Measurements from ENCODE around the gene CACFD1. TPM values are rescaled to one million over a fixed set of nuclear protein-coding genes. Genes with fewer than 3 reads are reported as not detected.

The CACFD1 gene
- total and polyA plus RNA-seq, 2 donors (not counting 3 experiments of a cell fraction or from before 2014, with no cell fraction given) = 9.7 to 11.5 TPM

DNA sequence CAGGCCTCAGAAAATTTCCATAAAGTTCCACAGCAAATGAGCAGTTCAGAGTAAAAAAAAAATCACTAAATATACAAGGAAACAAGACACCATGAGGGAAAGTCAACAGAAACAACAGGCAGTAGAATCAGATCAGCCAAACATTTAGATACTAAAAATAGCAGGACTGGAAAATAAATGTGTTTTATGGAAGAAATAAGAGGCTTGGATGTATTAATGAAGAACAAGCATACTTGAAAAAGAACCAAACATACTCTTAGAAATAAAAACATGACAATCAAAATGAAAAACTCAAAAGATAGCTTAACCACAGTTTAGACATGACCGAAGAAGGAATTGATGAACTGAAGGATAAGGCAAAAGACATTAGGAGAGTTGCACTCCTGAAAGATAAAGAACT is 42.3 kb downstream of the CACFD1 start:
- TF ChIP-seq FOS (IDR thresholded peaks at IDR 0.05; ENCODE audit: borderline replicate concordance, insufficient read depth, low read length) (no peak), MYC (IDR thresholded peaks at IDR 0.05; ENCODE audit: low read depth, low read length) (no peak), POLR2A (IDR thresholded peaks at IDR 0.05; ENCODE audit: low read depth, low read length) (no peak), GATA2 (IDR thresholded peaks at IDR 0.05; ENCODE audit: insufficient read depth, insufficient read length, low read depth, low read length) (no peak), JUN (IDR thresholded peaks at IDR 0.05; ENCODE audit: borderline replicate concordance, insufficient read depth, insufficient read length, low read depth) (no peak), EZH2 (IDR thresholded peaks at IDR 0.05; ENCODE audit: borderline replicate concordance, low read depth, low read length, severe bottlenecking) (no peak), POLR2AphosphoS5 (IDR thresholded peaks at IDR 0.05; ENCODE audit: insufficient read depth, low read depth, low read length) (no peak)
- TF ChIP-seq, protein P1, sequence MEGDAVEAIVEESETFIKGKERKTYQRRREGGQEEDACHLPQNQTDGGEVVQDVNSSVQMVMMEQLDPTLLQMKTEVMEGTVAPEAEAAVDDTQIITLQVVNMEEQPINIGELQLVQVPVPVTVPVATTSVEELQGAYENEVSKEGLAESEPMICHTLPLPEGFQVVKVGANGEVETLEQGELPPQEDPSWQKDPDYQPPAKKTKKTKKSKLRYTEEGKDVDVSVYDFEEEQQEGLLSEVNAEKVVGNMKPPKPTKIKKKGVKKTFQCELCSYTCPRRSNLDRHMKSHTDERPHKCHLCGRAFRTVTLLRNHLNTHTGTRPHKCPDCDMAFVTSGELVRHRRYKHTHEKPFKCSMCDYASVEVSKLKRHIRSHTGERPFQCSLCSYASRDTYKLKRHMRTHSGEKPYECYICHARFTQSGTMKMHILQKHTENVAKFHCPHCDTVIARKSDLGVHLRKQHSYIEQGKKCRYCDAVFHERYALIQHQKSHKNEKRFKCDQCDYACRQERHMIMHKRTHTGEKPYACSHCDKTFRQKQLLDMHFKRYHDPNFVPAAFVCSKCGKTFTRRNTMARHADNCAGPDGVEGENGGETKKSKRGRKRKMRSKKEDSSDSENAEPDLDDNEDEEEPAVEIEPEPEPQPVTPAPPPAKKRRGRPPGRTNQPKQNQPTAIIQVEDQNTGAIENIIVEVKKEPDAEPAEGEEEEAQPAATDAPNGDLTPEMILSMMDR (IDR thresholded peaks at IDR 0.05; ENCODE audit: extremely low read depth in 1 of 2, insufficient read depth in 1 of 2, low read depth in 1 of 2, low read length in 2 of 2) = no peak
- TF ChIP-seq, protein P2, sequence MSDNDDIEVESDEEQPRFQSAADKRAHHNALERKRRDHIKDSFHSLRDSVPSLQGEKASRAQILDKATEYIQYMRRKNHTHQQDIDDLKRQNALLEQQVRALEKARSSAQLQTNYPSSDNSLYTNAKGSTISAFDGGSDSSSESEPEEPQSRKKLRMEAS (IDR thresholded peaks at IDR 0.05; ENCODE audit: insufficient read depth, insufficient read length) = no peak

More for the DNA sequence above, 42.3 kb downstream of the CACFD1 start:
- no TSS peak for BruUV-seq (replicated peaks)
- Histone ChIP-seq H4K20me1 (replicated peaks; ENCODE audit: control insufficient read depth, extremely low read depth, insufficient read depth, low read length) (no peaks in the 10 kb centered on the region), H3K9me1 (replicated peaks; ENCODE audit: control insufficient read depth, extremely low read depth, insufficient read depth, low read length) (no peaks in the 10 kb centered on the region), H3K27ac (ENCODE audit: insufficient read depth, low read depth, low read length) (no peak overlapping the region), H3K27me3 (ENCODE audit: control insufficient read depth in 2 of 2, insufficient read depth in 2 of 2, low read length in 2 of 2) (no peaks in the 10 kb centered on the region), H3K9me3 (replicated peaks; ENCODE audit: control insufficient read depth, insufficient read depth, low read length) (no peaks in the 10 kb centered on the region), H2AFZ (ENCODE audit: low read depth, low read length) (no peak overlapping the region), H3K4me3 (replicated peaks in 1 of 3; ENCODE audit: insufficient read depth in 1 of 3, low read depth in 1 of 3, low read length in 3 of 3) (no peak overlapping the region), H3K9ac (replicated peaks; ENCODE audit: extremely low read depth, insufficient read depth, low read length) (no peak overlapping the region), H3K36me3 (ENCODE audit: control insufficient read depth in 2 of 2, extremely low read depth in 1 of 2, insufficient read depth in 2 of 2, low read length in 2 of 2) (no peaks in the 10 kb centered on the region), H3K4me1 (ENCODE audit: control insufficient read depth, extremely low read depth, insufficient read depth, low read length) (no peaks in the 10 kb centered on the region), H3K79me2 (ENCODE audit: control insufficient read depth, insufficient read depth, low read length) (no peaks in the 10 kb centered on the region), H3K4me2 (ENCODE audit: insufficient read depth, low read length) (no peak overlapping the region)
- no peak for DNase-seq (ENCODE audit: low read depth, low spot score)
- intact Hi-C loops (cut with micrococcal nuclease) (no loop called here), dilution Hi-C loops (cut with MboI; ENCODE audit: extremely low pct_ligation_motif_present, low sequenced_read_pairs) (no loop called here)
- no peak for FAIRE-seq
- CTCF ChIA-PET = no interaction called here
- POLR2A ChIA-PET = no interaction called here

All from endothelial cell of umbilical vein (primary cell).